Parathyroid adenoma (tissue), 2 donors: ENCODE results near the gene ENDOV.

ENCODE experiments used
- H2AFZ ChIP-seq: fragments of 300-600 bp; sonication (generic); one replicate; pipeline ENCODE4 v1.7.0; 2017; ENCODE audit warnings: antibody characterized with exemption, mild to moderate bottlenecking
- H3K27ac ChIP-seq: fragments of 300-600 bp; sonication (generic); one replicate; pipeline ENCODE4 v1.7.0; 2017
- H3K27me3 ChIP-seq: fragments of 300-600 bp; sonication (generic); one replicate; pipeline ENCODE4 v1.7.0; 2017; ENCODE audit warnings: low read length; ENCODE audit not compliant: control insufficient read depth, insufficient read depth
- H3K36me3 ChIP-seq: fragments of 300-600 bp; sonication (generic); one replicate; pipeline ENCODE4 v1.7.0; 2017; ENCODE audit warnings: low read length; ENCODE audit not compliant: control insufficient read depth, insufficient read depth
- H3K4me1 ChIP-seq: fragments of 300-600 bp; sonication (generic); one replicate; pipeline ENCODE4 v1.7.0; 2017; ENCODE audit warnings: control low read depth
- H3K4me2 ChIP-seq: fragments of 300-600 bp; sonication (generic); one replicate; pipeline ENCODE4 v1.7.0; 2017; ENCODE audit warnings: low read length
- H3K4me3 ChIP-seq: fragments of 300-600 bp; sonication (generic); one replicate; pipeline ENCODE4 v1.7.0; 2017; ENCODE audit warnings: low read depth, low read length
- H3K79me2 ChIP-seq: fragments of 300-600 bp; sonication (generic); one replicate; pipeline ENCODE4 v1.7.0; 2017; ENCODE audit warnings: control low read depth
- H3K9ac ChIP-seq: fragments of 300-600 bp; sonication (generic); one replicate; pipeline ENCODE4 v1.7.0; 2017; ENCODE audit warnings: mild to moderate bottlenecking
- H3K9me3 ChIP-seq: fragments of 300-600 bp; sonication (generic); one replicate; pipeline ENCODE4 v1.7.0; 2017; ENCODE audit warnings: low read length; ENCODE audit not compliant: control insufficient read depth
- CTCF ChIP-seq: fragments of 300-600 bp; sonication (generic); IDR thresholded peaks from one replicate; pipeline ENCODE4 v1.7.0; 2017; ENCODE audit warnings: antibody characterized with exemption, mild to moderate bottlenecking
- donor health status: primary hyperparathyroidism.

Gene ENDOV

GRCh38 chr17:80381416-80381923 lies 33.5 kb upstream of the ENDOV start:
- no peak for TF ChIP-seq CTCF
- no peak overlapping the region for H3K9ac ChIP-seq
- peaks cover 26% of the 10 kb centered on the region for H3K4me1 ChIP-seq
- H3K4me2 ChIP-seq = no peak overlapping the region
- no peaks in the 10 kb centered on the region for H3K27me3 ChIP-seq
- H3K9me3 ChIP-seq = no peaks in the 10 kb centered on the region
- H3K27ac ChIP-seq = no peak overlapping the region
- no peak overlapping the region for H3K4me3 ChIP-seq
- H3K79me2 ChIP-seq = peaks cover 2% of the 10 kb centered on the region
- no peak overlapping the region for H2AFZ ChIP-seq
- no peaks in the 10 kb centered on the region for H3K36me3 ChIP-seq

GRCh38 chr17:80382446-80382845 lies 32.5 kb upstream of the ENDOV start:
- Histone ChIP-seq H3K79me2 (peaks cover 6% of the 10 kb centered on the region), H2AFZ (no peak overlapping the region), H3K4me3 (no peak overlapping the region), H3K27me3 (no peaks in the 10 kb centered on the region), H3K4me1 (peaks cover 33% of the 10 kb centered on the region), H3K9me3 (no peaks in the 10 kb centered on the region), H3K4me2 (no peak overlapping the region), H3K36me3 (no peaks in the 10 kb centered on the region), H3K9ac (no peak overlapping the region), H3K27ac (no peak overlapping the region)
- no peak for TF ChIP-seq CTCF

- Histone ChIP-seq H2AFZ (no peak overlapping the region), H3K27ac (peak overlapping the region; percentile 25), H3K27me3 (no peaks in the 10 kb centered on the region), H3K36me3 (no peaks in the 10 kb centered on the region), H3K4me2 (no peak overlapping the region), H3K79me2 (peaks cover 6% of the 10 kb centered on the region), H3K4me3 (no peak overlapping the region), H3K9ac (no peak overlapping the region), H3K4me1 (peaks cover 33% of the 10 kb centered on the region), H3K9me3 (no peaks in the 10 kb centered on the region)
- TF ChIP-seq CTCF = no peak
Observed at GRCh38 chr17:80382956-80383355, 32.0 kb upstream of the ENDOV start.

GRCh38 chr17:80384078-80384960 lies 30.6 kb upstream of the ENDOV start:
- Histone ChIP-seq H3K4me3 (no peak overlapping the region), H2AFZ (no peak overlapping the region), H3K36me3 (no peaks in the 10 kb centered on the region), H3K9ac (no peak overlapping the region), H3K27ac (peak overlapping the region; percentile 93), H3K4me1 (peaks cover 33% of the 10 kb centered on the region), H3K9me3 (no peaks in the 10 kb centered on the region), H3K27me3 (no peaks in the 10 kb centered on the region), H3K4me2 (no peak overlapping the region), H3K79me2 (peaks cover 13% of the 10 kb centered on the region)
- TF ChIP-seq CTCF = no peak

- Histone ChIP-seq H3K27ac (peak overlapping the region; percentile 93), H2AFZ (no peak overlapping the region), H3K9me3 (no peaks in the 10 kb centered on the region), H3K27me3 (no peaks in the 10 kb centered on the region), H3K4me2 (peak overlapping the region; percentile 25), H3K9ac (no peak overlapping the region), H3K36me3 (no peaks in the 10 kb centered on the region), H3K4me1 (peaks cover 31% of the 10 kb centered on the region), H3K79me2 (peaks cover 13% of the 10 kb centered on the region), H3K4me3 (no peak overlapping the region)
- no peak for TF ChIP-seq CTCF
Observed at GRCh38 chr17:80385046-80385445, 29.9 kb upstream of the ENDOV start.
